HG03354 (cell line): ENCODE data around the gene PDE4B.
A peak's percentile ranks its signal among the peaks of the same experiment; 100 is the strongest.

ENCODE experiments used
- ATAC-seq: cut with Tn5 transposase; IDR thresholded peaks from one replicate; pipeline ENCODE4 v1.9.1; 2021; ENCODE audit warnings: mild to moderate bottlenecking; ENCODE audit not compliant: unreplicated experiment, poor library complexity, severe bottlenecking

The PDE4B gene

DNA sequence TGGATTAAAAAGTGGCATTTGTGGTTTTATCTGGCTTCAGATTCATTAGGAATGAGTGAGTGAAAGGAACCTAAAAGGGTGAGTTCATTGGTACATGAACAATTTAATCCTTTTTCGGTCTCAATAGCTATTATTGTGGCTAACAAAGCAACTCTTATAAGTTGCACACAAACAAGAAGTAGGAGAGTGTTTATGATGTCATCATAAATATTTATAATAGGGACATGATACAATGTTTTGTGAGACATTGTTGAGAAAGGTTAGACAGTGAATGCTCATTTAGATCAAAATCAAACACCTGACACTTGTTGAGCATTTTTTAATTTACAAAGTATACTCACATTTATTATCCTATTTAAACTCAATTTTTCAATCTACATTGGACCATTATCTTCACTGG, 363.4 kb downstream of the PDE4B start:
- no peak for ATAC-seq

DNA sequence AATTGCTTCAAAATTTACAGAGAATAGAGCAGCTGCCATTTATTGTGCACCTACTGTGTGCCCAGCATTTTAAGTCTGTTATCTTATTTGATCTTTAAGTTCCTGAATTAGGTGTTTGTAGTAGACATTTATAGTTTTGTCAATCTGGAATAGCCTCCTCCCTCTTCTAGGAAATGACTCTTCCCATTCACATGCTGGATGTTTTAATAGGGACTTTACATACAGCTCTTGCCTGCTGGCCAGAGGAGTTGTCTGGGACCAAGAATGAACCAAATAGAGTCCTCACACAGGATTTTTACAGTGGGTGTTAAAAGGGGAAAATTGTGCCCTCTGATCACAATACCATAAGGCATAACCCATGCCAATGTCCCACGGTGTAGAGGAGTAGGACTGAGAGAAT, 367.1 kb downstream of the PDE4B start:
- ATAC-seq: no peak

DNA sequence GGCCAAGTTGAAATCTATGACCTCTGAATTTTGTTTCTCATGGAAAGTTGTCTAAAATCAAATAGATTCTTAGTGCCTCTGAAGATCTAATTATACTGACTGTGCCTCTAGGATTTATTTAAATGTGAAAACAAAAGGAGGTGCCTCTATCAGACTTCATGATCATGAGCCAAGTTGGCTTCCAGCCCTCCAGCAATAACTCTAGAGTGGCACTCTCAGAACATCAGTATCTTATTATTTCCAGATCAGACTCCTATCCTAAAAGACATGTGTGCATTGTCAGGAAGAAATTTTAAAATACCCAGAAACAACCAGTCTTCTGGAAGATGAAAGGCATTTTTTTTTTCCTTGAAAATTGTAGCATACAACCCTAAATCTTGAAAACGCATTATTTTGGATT, 368.0 kb downstream of the PDE4B start:
- no peak for ATAC-seq

DNA sequence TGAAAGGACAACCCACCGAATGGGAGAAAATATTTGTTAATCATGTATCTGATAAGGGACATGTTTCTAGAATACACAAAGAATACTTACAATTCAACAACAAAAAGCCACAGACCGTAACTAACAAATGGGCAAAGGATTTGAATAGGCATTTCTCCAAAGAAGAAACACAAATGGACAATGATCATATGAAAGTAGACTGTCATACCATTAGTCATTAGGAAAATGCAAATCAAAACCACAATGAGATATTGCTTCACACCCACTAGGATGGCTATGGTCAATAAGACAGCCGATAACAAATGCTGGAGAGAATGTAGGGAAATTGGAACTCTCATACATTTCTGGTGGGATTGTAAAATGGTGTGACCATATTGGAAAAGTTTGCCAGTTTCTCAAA, 374.1 kb downstream of the PDE4B start:
- no peak for ATAC-seq

DNA sequence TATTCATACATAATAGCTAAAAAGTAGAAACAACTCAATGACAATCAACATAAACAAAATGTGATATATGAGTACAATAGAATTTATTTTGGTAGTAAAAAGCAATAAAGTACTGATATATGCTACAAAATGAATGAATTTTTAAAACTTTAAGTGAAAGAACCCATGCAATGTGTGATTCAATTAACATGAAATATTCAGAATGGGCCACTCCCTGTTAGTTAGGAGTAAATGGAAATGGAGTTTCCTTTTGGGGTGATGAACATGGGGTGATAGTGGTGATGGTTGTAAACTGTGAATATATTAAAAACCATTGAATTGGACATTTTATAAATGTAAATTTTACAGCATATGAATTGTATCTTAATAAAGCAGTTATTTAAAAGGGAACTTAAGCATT, 374.6 kb downstream of the PDE4B start:
- no peak for ATAC-seq

DNA sequence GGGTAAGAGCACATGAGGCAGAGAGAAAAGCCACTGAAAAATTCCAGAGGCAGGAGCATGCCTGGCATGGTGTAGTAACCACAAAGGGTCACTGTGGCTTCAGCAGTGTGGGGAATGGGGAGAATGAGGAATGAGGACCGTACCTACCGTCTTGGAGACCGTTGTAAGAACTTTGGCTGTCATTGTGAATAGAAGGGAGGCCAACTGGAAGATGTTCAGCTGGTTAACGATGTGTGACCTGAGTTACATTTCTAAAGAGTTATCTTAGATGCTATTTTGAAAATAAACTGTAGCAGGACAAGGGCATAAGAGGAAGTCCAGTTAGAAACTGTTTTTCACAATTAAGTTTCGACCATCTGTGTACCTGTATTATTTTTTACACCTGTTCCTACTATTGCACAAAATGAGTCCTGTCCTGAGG, 375.8 kb downstream of the PDE4B start:
- peak; percentile 68 for ATAC-seq

DNA sequence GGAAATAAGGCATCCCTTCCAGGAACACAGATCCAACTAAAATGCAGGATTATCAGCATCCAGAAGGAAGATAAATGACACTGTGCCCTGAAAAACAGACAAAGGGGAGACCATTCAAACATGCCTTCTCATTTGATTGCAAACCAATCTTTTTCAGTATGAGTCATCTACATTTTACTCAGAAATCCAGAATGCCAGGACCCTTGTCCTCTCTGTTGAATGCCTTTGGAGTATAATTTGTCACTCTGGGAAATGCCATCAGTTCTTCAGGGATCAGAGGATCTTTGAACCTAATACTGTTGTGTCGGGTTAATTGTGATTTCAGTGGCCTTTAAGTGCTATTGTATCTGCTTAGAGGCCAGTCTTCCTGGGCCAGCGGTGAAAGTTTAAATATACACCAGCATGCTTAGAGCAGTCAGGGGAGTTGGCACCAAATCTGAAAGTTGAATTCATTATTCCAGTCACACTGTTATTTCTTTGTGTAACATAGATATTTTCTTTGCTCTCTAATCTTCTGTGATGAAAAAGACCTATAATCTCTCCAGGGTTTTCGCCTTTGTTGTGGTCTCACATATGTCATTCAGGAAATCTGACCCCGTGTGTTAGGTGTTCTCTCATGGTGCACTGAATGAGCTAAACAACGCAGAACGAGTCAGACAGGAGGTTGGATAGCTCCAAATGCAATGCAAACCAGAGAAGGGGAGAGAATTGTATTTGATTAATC, 376.4 kb downstream of the PDE4B start:
- peak; percentile 32 for ATAC-seq

DNA sequence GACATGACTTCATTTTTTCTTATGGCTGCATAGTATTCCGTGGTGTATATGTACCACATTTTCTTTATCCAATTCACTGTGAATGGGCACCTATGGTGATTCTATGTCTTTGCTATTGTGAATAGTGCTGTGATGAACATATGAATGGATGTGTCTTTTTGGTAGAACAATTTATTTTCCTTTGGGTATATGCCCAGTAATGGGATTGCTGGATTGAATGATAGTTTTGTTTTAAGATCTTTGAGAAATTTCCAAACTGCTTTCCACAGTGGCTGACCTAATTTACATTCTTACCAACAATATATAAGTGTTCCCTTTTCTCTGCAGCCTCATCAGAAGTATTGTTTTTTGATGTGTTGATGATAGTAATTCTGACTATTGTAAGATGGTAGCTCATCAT, 379.6 kb downstream of the PDE4B start:
- no peak for ATAC-seq

DNA sequence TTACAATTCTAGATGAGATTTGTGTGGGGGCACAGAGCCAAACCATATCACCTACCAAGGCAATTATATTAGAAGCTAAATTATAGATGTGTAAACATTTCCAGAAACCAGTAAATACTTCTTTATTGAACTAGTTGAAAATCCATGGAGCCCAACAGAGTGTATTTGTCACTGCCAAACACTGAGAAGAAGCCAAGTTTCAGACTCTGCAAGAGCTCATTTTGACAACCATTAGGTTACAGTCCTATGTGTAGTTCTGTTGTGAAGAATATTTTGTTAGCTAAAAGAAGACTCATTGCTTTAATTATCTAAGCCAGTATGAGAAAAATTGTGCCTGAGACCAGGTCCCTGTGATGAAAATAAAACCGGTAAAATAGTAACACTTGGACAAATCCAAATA, 382.4 kb downstream of the PDE4B start:
- no peak for ATAC-seq

DNA sequence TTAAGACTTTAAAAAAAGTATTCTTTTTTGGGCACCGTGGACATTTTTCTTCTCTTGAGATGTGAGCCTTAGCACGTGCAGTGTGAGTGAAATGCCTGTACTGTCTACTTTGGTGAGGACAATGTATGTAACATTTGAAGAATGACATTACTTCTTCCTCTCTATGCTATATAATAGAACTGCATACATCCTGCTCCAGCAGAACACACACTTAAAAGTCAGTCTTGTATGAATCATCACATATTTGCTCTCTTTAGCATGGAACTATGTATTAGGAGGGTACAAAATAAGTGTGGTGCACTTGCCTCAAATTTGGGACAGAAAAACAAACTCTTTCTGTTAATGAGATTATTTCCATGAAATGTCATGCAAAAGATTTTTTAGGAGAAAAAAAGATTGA, 382.9 kb downstream of the PDE4B start:
- no peak for ATAC-seq

DNA sequence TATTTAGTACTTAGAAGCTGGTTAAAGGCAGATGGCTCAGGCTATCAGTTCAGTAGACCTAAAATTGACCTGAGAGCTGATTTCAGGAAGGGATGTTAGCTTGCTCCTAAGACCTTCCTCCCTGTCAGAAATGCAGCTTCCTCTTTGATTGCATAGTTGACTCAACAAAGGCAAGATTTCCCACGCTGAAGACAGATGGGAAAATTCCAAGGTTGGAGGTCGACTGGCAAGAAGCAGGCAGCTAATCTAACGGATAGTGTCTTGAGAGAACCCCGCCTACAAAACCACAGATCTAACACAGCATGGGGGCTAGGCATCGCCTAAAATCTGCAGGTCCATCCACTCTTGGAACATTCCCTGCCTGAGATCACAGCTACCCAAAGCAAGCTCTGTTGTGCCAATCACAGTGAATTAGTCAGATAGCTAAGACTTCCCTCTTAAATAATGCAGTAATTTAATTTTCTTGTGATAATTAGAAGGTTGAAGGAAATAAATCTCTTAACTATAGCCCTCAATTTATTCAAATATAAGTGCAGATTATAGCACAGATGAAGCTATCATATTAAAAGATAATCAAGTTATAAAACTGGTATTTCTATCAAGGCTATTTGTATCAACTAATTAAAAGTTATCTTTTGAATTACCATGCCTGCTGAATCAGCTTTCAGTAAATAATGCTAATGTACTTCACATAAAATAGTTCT, 383.5 kb downstream of the PDE4B start:
- no peak for ATAC-seq

DNA sequence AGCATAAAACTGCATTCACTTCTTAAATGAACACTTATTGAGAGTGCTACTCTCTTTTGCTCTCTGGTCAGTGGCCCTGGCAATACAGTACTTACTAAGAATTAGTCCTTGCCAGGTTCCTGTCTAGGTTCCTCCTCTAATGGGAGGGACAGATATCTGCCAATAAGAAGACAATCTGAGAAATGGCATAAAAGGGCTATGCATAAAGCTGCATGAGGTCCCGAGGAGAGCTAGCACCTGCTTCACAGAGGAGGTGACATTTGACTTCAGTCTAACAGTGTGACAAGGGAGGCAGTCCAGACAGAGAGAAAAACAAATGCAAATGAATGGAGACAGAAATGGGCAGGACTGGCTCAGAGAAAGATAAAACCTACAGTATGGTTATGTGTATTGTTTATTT, 384.1 kb downstream of the PDE4B start:
- no peak for ATAC-seq

DNA sequence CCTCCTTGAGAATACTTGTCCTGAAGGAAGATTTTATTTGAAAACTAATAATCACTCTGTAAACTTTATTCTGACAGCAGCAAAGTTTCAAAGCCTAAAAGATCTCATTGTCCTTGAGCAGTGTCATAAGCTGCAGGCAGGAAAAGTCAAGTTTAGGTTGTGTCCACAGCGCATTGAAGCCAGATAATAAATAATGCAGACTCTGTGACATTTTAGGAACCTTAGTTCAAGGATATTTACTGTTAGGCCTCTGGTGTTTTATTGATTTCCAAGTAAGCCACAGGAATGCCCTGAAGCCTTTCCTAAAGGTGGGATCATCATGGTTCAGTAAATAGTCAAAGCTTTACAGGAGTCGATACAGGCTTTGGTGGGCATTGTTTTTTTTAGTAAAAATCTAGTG, 384.8 kb downstream of the PDE4B start:
- no peak for ATAC-seq

DNA sequence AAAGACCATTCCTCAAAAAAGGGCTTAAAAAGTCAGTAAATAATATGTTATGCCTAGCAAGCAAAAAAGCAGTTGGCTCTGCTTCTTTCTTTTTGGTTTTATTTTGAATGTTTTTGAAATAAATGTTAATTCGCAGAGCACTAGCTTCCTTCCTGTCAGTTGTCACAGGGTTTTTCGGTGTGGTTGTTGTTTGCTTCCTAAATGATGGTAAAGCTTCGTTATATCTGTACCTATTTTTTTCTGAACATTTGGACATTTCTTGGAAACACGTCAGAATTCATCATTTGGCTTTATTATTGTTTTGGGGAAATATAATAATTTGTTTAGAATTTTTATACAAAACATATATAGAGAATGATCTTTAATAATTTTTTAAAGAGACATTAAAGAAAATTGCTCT, 389.3 kb downstream of the PDE4B start:
- ATAC-seq: no peak

DNA sequence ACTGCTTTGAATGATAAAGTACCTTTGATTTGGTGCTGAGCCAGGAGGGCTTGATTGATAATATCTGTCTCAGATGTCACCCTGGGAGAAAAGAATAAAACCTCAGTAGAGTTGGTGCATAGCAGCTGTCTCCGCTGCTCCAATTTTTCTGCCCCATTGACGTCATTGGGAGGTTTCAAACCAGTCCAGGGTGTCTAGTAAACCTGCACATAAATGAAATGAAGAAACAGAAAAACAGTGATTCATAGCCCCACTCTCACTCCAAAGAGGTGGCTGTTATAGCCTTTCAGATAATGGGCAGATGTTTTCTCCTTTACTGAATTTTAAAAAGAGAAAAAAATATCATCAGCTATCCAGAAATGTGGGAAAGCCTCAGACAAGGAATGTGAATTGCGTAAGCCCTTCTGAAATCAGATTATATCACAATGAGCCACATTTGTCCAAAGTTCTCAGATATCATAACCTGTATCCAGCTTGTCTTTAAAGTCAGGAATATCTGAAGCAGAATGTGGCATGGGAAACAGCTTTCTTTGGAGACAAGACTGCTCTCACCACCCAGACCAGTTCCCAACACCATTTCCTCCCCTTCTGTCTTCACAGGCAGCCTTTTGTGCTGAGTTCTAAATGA, 390.0 kb downstream of the PDE4B start:
- ATAC-seq: no peak

DNA sequence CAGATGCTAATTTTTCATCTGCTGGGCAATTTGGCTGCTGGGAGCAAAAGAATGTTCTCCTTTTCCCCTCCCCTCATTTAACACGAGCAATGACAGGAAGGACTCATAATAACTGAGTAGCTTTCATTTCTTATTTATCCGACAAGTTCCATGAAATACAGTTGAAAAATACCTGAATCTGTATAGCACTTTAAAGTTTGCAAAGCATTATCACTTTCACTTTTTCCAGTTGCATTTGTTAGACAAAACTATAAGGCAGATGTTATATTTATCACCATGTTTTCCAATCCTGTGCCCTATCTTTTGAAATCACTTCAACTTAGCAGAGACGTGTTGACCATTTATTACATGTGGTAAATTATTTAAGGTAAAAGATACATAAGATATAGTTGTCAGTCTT, 390.7 kb downstream of the PDE4B start:
- ATAC-seq: no peak

DNA sequence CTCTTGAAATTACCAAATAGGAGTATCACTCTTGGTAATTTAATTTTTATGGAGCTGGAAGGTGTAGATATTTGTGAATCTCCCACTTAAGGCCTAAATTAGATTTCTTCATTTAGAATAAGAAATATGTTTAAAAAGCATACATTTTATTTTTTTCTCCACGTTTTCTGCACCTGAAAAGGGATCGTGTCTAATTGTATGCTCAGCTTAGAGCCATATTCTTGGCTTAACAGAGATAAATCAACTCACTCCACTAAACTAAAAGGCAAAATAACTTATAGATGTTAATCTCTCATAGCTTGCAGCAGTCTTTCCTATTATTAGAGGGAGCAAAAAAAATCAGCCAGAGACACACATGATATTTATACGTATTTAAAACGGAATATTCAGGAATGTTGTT, 404.4 kb downstream of the PDE4B start:
- ATAC-seq: no peak

DNA sequence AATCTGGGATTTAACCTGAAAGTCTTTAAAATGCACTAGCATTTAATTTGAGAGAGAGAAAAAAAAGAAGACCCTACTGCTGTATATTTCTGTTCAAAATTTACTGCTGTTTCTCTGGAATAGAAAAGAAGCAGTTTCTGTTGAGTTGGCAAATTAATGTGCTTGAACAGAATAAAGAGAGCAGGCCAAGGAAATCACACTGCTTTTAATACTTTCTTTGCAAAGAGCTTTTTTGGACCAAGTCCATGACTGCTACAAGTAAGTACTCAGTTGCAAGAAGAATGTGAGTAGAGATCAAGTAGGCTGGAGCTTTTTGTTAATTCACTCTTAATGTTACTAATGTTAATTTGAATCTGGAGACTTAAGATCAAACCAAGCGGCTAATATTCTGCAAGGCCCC, 405.1 kb downstream of the PDE4B start:
- ATAC-seq: no peak

DNA sequence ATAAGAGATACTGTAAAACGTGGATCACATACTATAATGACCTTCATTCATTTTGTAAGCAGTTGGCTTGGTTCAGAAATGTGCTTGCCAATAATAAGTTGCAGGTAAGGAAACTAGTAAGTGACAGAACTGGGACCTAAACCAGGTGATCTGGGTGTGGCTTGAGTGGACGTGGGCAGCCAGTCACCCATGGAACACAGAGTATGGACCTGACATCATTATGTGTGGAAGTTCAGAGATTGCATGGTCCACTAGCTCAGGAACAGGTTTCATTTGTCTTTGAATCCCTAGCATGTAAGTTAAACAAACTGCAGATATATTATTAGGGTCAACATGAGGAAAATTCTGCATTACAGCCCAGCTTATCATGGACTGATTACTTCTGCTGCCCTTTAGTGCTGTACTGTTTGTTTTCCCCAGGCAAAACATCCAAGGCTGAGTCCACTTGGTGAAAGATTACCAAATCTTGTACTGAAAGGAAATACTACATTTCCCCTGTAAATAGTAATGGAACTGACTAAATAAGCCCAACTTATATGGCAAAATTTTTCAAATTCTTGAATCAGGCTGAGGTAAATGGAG, 414.0 kb downstream of the PDE4B start:
- no peak for ATAC-seq

DNA sequence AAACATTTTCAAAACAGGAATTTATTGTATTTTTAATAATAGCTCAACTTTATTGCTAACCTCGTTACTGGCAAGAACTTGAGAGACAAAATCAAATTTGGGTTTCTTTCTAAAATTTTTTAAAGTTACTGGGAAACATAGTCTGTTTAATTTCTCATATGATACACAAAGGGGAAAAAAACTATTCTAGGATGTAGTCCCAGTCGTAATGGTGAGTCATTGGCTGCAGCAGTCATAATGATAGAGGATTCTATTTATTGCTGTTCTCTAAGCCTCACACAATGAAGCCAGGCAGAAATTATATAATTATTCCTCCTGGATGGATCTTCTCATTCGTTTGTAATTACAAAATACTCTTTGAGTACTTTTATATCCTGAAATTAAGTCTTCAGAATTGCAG, 414.8 kb downstream of the PDE4B start:
- no peak for ATAC-seq

DNA sequence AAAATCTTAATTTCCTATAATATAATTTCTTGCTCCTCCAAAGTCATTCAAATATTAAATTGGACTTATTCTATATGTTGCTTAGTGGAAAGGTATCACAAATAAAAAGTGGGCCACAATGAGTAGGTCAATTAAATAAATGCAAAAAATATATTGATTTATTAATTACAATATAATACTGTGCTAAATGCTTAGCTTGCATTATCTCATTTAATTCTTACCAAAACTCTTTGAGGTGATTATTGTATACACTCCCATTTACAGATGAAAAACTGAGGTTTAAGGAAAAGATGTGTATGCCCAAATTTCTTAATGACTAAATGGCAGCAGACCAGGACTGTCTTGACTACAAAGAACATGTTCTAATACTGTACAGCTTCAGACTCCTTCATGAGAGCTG, 415.9 kb downstream of the PDE4B start:
- ATAC-seq: no peak
